SU-DHL-6 (cell line): Measurements from ENCODE around the gene GJA3.

Experiments
- H2AFZ ChIP-seq: fragments of 200-600 bp; sonication (generic); 2 replicates; pipeline ENCODE4 v1.6.1; 2014; ENCODE audit warnings: low read depth, mild to moderate bottlenecking, moderate library complexity, mixed read lengths, antibody characterized with exemption, low read length; ENCODE audit not compliant: severe bottlenecking
- H3F3A ChIP-seq: fragments of 200-600 bp; shearing (Covaris generic); 2 replicates; pipeline ENCODE4 v1.6.0; 2016; ENCODE audit warnings: antibody characterized with exemption, mild to moderate bottlenecking; ENCODE audit not compliant: insufficient read depth
- H3K27ac ChIP-seq: fragments of 200-600 bp; sonication (generic); 2 replicates; pipeline ENCODE4 v1.5.1; 2016; ENCODE audit warnings: low read depth, mild to moderate bottlenecking, low read length, moderate library complexity, mixed read lengths
- H3K27me3 ChIP-seq: fragments of 200-600 bp; sonication (generic), shearing (Covaris generic); 2 replicates; pipeline ENCODE4 v1.6.0; 2014; ENCODE audit warnings: mild to moderate bottlenecking, low read length
- H3K36me3 ChIP-seq: fragments of 200-600 bp; sonication (generic); 2 replicates; pipeline ENCODE4 v1.6.1; 2014; ENCODE audit warnings: mild to moderate bottlenecking, low read length, mixed read lengths
- H3K4me2 ChIP-seq: fragments of 300-600, 200-600 bp; shearing (Covaris generic), sonication (generic); 2 replicates; pipeline ENCODE4 v1.6.0; 2014; ENCODE audit warnings: low read length, low read depth, mild to moderate bottlenecking; ENCODE audit not compliant: poor library complexity, severe bottlenecking
- H3K4me3 ChIP-seq: fragments of 200-600 bp; sonication (generic); 2 replicates; pipeline ENCODE4 v1.5.1; 2014; ENCODE audit warnings: antibody characterized with exemption, low read length, mild to moderate bottlenecking, mixed read lengths; ENCODE audit not compliant: insufficient read depth, poor library complexity, severe bottlenecking
- H3K79me2 ChIP-seq: fragments of 200-600 bp; sonication (generic); 2 replicates; pipeline ENCODE4 v1.6.1; 2014; ENCODE audit warnings: mild to moderate bottlenecking, low read length, moderate library complexity; ENCODE audit not compliant: insufficient read depth
- H3K9ac ChIP-seq: fragments of 200-600 bp; sonication (generic); 2 replicates; pipeline ENCODE4 v1.7.0; 2014; ENCODE audit warnings: mild to moderate bottlenecking, low read length
- H3K9me2 ChIP-seq: fragments of 200-600 bp; sonication (generic); replicated peaks from 2 replicates; pipeline ENCODE4 v1.6.1; 2014; ENCODE audit warnings: low read length; ENCODE audit not compliant: insufficient read depth
- H3K9me3 ChIP-seq: fragments of 200-600 bp; sonication (generic); 2 replicates; pipeline ENCODE4 v1.6.1; 2014; ENCODE audit warnings: low read length, mixed read lengths; ENCODE audit not compliant: insufficient read depth
- H4K20me1 ChIP-seq: fragments of 200-600 bp; sonication (generic); 2 replicates; pipeline ENCODE4 v1.6.1; 2014; ENCODE audit warnings: low read depth, mild to moderate bottlenecking, antibody characterized with exemption, low read length, moderate library complexity, mixed read lengths
- CTCF ChIP-seq: fragments of 200-600 bp; sonication (generic); IDR thresholded peaks from one replicate; pipeline ENCODE4 v1.5.1; 2017; ENCODE audit warnings: antibody characterized with exemption, mild to moderate bottlenecking, low read length, moderate library complexity; ENCODE audit not compliant: insufficient read depth, poor library complexity, severe bottlenecking
- EZH2phosphoT487 ChIP-seq: fragments of 200-600 bp; sonication (generic), shearing (Covaris generic); conservative IDR thresholded peaks from 2 replicates; pipeline ENCODE4 v1.6.1; 2018; ENCODE audit warnings: mild to moderate bottlenecking, antibody characterized with exemption, low read length, moderate library complexity, mixed read lengths

The GJA3 gene

GRCh38 chr13:20114066-20114610 lies 46.7 kb downstream of the GJA3 start:
- no peaks in the 10 kb centered on the region for H3K36me3 ChIP-seq
- no peaks in the 10 kb centered on the region for H3K9me2 ChIP-seq
- H3K79me2 ChIP-seq: no peaks in the 10 kb centered on the region
- H3K27ac ChIP-seq: no peak overlapping the region
- no peaks in the 10 kb centered on the region for H4K20me1 ChIP-seq
- H3K9me3 ChIP-seq: no peaks in the 10 kb centered on the region
- TF ChIP-seq EZH2phosphoT487 (no peak), CTCF (no peak)
- no peaks in the 10 kb centered on the region for H3K27me3 ChIP-seq
- no peak overlapping the region for H3K4me2 ChIP-seq
- H3K9ac ChIP-seq: no peak overlapping the region
- no peak overlapping the region for H3K4me3 ChIP-seq
- H2AFZ ChIP-seq: no peak overlapping the region
- no peaks in the 10 kb centered on the region for H3F3A ChIP-seq

- H3K4me2 ChIP-seq: no peak overlapping the region
Observed at GRCh38 chr13:20109037-20109436, 51.8 kb downstream of the GJA3 start.

DNA sequence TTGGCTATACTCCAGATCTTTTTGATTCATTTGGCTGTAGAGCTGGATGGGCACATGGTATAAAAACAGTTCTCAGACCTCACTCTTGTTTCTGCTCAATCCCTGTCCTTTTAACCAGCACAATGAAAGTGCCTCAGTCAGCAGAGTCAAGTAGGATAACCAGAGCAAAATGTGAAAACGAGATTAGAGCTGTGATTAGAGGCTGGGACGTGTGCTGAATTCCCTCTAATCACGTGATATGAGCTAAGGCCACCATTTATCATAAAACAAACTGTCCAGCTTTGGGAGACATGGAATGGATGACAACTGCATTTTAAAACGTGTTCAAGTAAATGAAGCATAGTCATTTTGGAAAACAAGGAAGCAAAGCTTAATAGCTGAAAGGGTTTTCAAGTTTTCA lies 54.1 kb downstream of the GJA3 start:
- Histone ChIP-seq H3K79me2 (no peaks in the 10 kb centered on the region), H3K36me3 (no peaks in the 10 kb centered on the region), H3K9me3 (no peaks in the 10 kb centered on the region), H3K27ac (no peak overlapping the region), H3K4me3 (no peak overlapping the region), H3K9me2 (no peaks in the 10 kb centered on the region), H3K4me2 (no peak overlapping the region), H3K9ac (no peak overlapping the region), H3F3A (no peaks in the 10 kb centered on the region), H2AFZ (no peak overlapping the region), H4K20me1 (no peaks in the 10 kb centered on the region), H3K27me3 (no peaks in the 10 kb centered on the region)
- TF ChIP-seq CTCF: no peak
- TF ChIP-seq EZH2phosphoT487: no peak

More at GRCh38 chr13:20109037-20109436, 51.8 kb downstream of the GJA3 start:
- H3K79me2 ChIP-seq: no peaks in the 10 kb centered on the region
- no peaks in the 10 kb centered on the region for H3K9me3 ChIP-seq
- H3K9me2 ChIP-seq: no peaks in the 10 kb centered on the region
- H3F3A ChIP-seq: no peaks in the 10 kb centered on the region
- TF ChIP-seq CTCF: no peak
- TF ChIP-seq EZH2phosphoT487: no peak
- no peaks in the 10 kb centered on the region for H3K27me3 ChIP-seq
- H4K20me1 ChIP-seq: no peaks in the 10 kb centered on the region
- no peak overlapping the region for H2AFZ ChIP-seq
- no peak overlapping the region for H3K4me3 ChIP-seq
- H3K36me3 ChIP-seq: no peaks in the 10 kb centered on the region
- no peak overlapping the region for H3K27ac ChIP-seq
- H3K9ac ChIP-seq: no peak overlapping the region
